ENCODE data around the gene NDFIP2. TPM values are rescaled to one million over a fixed set of nuclear protein-coding genes. Genes with fewer than 3 reads are reported as not detected.

Gene NDFIP2
- total and polyA plus RNA-seq, 2 donors (not counting 1 experiment from before 2014, with no cell fraction given) = 0.12 to 1.0 TPM

GRCh38 chr13:79516595-79516994, 35.6 kb downstream of the NDFIP2 start:
- H3K9ac ChIP-seq (ENCODE audit: low read length) = no peak overlapping the region
- no peak overlapping the region for H3K4me3 ChIP-seq (ENCODE audit: control extremely low read depth in 1 of 5, extremely low read depth in 1 of 5, insufficient read depth in 1 of 5, low read depth in 2 of 5, low read length in 4 of 5)
- Mint-ChIP-seq H3K27me3 (no peaks in the 10 kb centered on the region), H3K4me1 (no peaks in the 10 kb centered on the region), H3K4me3 (no peak overlapping the region), H3K27ac (no peak overlapping the region), H3K9me3 (ENCODE audit: insufficient read depth) (no peaks in the 10 kb centered on the region)
- CTCF ChIA-PET = no interaction called here
- no peaks in the 10 kb centered on the region for H3K27me3 ChIP-seq (replicated peaks in 1 of 4; ENCODE audit: control extremely low read depth in 1 of 4, control insufficient read depth in 3 of 4, insufficient read depth in 4 of 4, low read length in 3 of 4)
- H3K79me2 ChIP-seq (ENCODE audit: control insufficient read depth, insufficient read depth, low read length) = no peaks in the 10 kb centered on the region
- no peak overlapping the region for H3K4me2 ChIP-seq (replicated peaks; ENCODE audit: low read depth, low read length, poor library complexity, severe bottlenecking)
- no peak overlapping the region for H2AFZ ChIP-seq (ENCODE audit: insufficient read depth, low read depth, low read length, poor library complexity, severe bottlenecking)
- no peaks in the 10 kb centered on the region for H3K9me3 ChIP-seq (ENCODE audit: control extremely low read depth in 1 of 3, control insufficient read depth in 2 of 3, insufficient read depth in 1 of 3, low read length in 2 of 3)
- ATAC-seq (ENCODE audit: low read depth) (no peak), DNase-seq (no peak)
- H3K27ac ChIP-seq (ENCODE audit: low read length in 2 of 2) = no peak overlapping the region
- intact Hi-C loops (cut with micrococcal nuclease) = no loop called here
- TF ChIP-seq, protein P1, sequence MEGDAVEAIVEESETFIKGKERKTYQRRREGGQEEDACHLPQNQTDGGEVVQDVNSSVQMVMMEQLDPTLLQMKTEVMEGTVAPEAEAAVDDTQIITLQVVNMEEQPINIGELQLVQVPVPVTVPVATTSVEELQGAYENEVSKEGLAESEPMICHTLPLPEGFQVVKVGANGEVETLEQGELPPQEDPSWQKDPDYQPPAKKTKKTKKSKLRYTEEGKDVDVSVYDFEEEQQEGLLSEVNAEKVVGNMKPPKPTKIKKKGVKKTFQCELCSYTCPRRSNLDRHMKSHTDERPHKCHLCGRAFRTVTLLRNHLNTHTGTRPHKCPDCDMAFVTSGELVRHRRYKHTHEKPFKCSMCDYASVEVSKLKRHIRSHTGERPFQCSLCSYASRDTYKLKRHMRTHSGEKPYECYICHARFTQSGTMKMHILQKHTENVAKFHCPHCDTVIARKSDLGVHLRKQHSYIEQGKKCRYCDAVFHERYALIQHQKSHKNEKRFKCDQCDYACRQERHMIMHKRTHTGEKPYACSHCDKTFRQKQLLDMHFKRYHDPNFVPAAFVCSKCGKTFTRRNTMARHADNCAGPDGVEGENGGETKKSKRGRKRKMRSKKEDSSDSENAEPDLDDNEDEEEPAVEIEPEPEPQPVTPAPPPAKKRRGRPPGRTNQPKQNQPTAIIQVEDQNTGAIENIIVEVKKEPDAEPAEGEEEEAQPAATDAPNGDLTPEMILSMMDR (IDR thresholded peaks at IDR 0.05) = no peak
- TF ChIP-seq EZH2 (IDR thresholded peaks at IDR 0.05; ENCODE audit: borderline replicate concordance, insufficient read depth, low read depth, low read length, poor library complexity, severe bottlenecking) = no peak
- no peaks in the 10 kb centered on the region for H3K36me3 ChIP-seq (replicated peaks in 1 of 2; ENCODE audit: control extremely low read depth in 1 of 2, control insufficient read depth in 1 of 2, extremely low read depth in 1 of 2, insufficient read depth in 2 of 2, low read length in 1 of 2)
- no peaks in the 10 kb centered on the region for H4K20me1 ChIP-seq (ENCODE audit: control insufficient read depth, insufficient read depth, low read length, poor library complexity, severe bottlenecking)
- POLR2A ChIA-PET = no interaction called here
- no peaks in the 10 kb centered on the region for H3K4me1 ChIP-seq (ENCODE audit: control insufficient read depth in 2 of 2, insufficient read depth in 2 of 2, low read length in 2 of 2)

DNA sequence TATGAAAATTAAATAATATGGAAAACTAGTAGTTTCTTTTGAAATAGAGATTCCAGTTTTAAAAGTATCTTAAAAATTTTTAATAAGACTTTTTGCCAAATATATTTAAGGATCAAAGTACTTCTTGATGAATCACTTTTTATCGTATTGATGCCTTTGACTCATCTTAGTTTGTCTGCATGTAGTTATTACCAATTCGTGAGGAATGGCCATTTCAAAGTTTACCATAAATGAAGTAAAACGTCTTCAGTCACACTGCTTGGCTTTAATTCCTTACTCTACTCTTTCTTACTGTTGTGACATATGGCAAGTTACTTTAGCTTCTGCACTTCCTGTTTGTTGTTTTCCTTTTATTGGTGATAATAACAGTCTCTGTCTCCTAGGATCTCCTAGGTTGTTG, 38.3 kb downstream of the NDFIP2 start:
- TF ChIP-seq, protein P1 (IDR thresholded peaks at IDR 0.05) = no peak
- no peak for TF ChIP-seq EZH2 (IDR thresholded peaks at IDR 0.05; ENCODE audit: borderline replicate concordance, insufficient read depth, low read depth, low read length, poor library complexity, severe bottlenecking)
- Histone ChIP-seq H2AFZ (ENCODE audit: insufficient read depth, low read depth, low read length, poor library complexity, severe bottlenecking) (no peak overlapping the region), H4K20me1 (ENCODE audit: control insufficient read depth, insufficient read depth, low read length, poor library complexity, severe bottlenecking) (no peaks in the 10 kb centered on the region), H3K36me3 (replicated peaks in 1 of 2; ENCODE audit: control extremely low read depth in 1 of 2, control insufficient read depth in 1 of 2, extremely low read depth in 1 of 2, insufficient read depth in 2 of 2, low read length in 1 of 2) (no peaks in the 10 kb centered on the region), H3K27ac (ENCODE audit: low read length in 2 of 2) (no peak overlapping the region), H3K4me1 (ENCODE audit: control insufficient read depth in 2 of 2, insufficient read depth in 2 of 2, low read length in 2 of 2) (no peaks in the 10 kb centered on the region), H3K9ac (ENCODE audit: low read length) (no peak overlapping the region), H3K4me3 (ENCODE audit: control extremely low read depth in 1 of 5, extremely low read depth in 1 of 5, insufficient read depth in 1 of 5, low read depth in 2 of 5, low read length in 4 of 5) (no peak overlapping the region), H3K27me3 (replicated peaks in 1 of 4; ENCODE audit: control extremely low read depth in 1 of 4, control insufficient read depth in 3 of 4, insufficient read depth in 4 of 4, low read length in 3 of 4) (no peaks in the 10 kb centered on the region), H3K79me2 (ENCODE audit: control insufficient read depth, insufficient read depth, low read length) (no peaks in the 10 kb centered on the region), H3K4me2 (replicated peaks; ENCODE audit: low read depth, low read length, poor library complexity, severe bottlenecking) (no peak overlapping the region), H3K9me3 (ENCODE audit: control extremely low read depth in 1 of 3, control insufficient read depth in 2 of 3, insufficient read depth in 1 of 3, low read length in 2 of 3) (no peaks in the 10 kb centered on the region)
- no peaks in the 10 kb centered on the region for H3K9me3 Mint-ChIP-seq (ENCODE audit: insufficient read depth)
- H3K4me1 Mint-ChIP-seq = no peaks in the 10 kb centered on the region
- no CpG with 5 or more reads among the region's 3 CpGs for WGBS (ENCODE audit: insufficient coverage)
- DNase-seq (no peak), ATAC-seq (ENCODE audit: low read depth) (no peak)
- POLR2A ChIA-PET = no interaction called here
- no peak overlapping the region for H3K27ac Mint-ChIP-seq
- no peaks in the 10 kb centered on the region for H3K27me3 Mint-ChIP-seq
- CTCF ChIA-PET = interaction anchor here (1.4 kb wide), 1 partner anchor 16 kb away, joined by 3 read pairs; no protein-coding TSS in a partner anchor
- intact Hi-C loops (cut with micrococcal nuclease) = no loop called here
- H3K4me3 Mint-ChIP-seq = no peak overlapping the region
